ENCODE data around the gene SPEM2. TPM values are rescaled to one million over a fixed set of nuclear protein-coding genes. Genes with fewer than 3 reads are reported as not detected.

Gene SPEM2
- total RNA-seq, 3 donors from 2014 or later: not detected

GRCh38 chr17:7391307-7391706, 34.1 kb upstream of the SPEM2 start:
- DNase-seq (no peak), ATAC-seq (no peak)
- intact Hi-C loops (cut with DNase I, micrococcal nuclease): no loop called here
- Histone ChIP-seq H3K4me3 (no peak overlapping the region), H3K36me3 (ENCODE audit: low read depth) (no peaks in the 10 kb centered on the region), H3K4me1 (ENCODE audit: low read depth) (peaks cover 8% of the 10 kb centered on the region), H3K9me3 (no peaks in the 10 kb centered on the region)
- TF ChIP-seq CTCF (IDR thresholded peaks at IDR 0.05): no peak

GRCh38 chr17:7392696-7393612, 32.5 kb upstream of the SPEM2 start:
- peaks cover 8% of the 10 kb centered on the region for H3K4me1 ChIP-seq (ENCODE audit: low read depth)
- TF ChIP-seq CTCF (IDR thresholded peaks at IDR 0.05): no peak
- intact Hi-C loops (cut with DNase I, micrococcal nuclease): no loop called here
- no peaks in the 10 kb centered on the region for H3K36me3 ChIP-seq (ENCODE audit: low read depth)
- no peak for ATAC-seq
- no peak overlapping the region for H3K4me3 ChIP-seq
- peak in 1 of 3 donors; percentile 40 for DNase-seq
- H3K9me3 ChIP-seq: no peaks in the 10 kb centered on the region

- no peak for TF ChIP-seq CTCF (IDR thresholded peaks at IDR 0.05)
- peak overlapping the region; percentile 29 for H3K4me3 ChIP-seq
- intact Hi-C loops (cut with DNase I, micrococcal nuclease): no loop called here
- peak; percentile 44 for ATAC-seq
- H3K4me1 ChIP-seq (ENCODE audit: low read depth): peaks cover 8% of the 10 kb centered on the region
- DNase-seq: peak in 2 of 3 donors; percentile 62 to 72
- no peaks in the 10 kb centered on the region for H3K9me3 ChIP-seq
- no peaks in the 10 kb centered on the region for H3K36me3 ChIP-seq (ENCODE audit: low read depth)
Observed at GRCh38 chr17:7393613-7394451, 31.6 kb upstream of the SPEM2 start.

- ATAC-seq (peak; percentile 96), DNase-seq (peak; percentile 90 to 93 (median 93))
- TF ChIP-seq CTCF (IDR thresholded peaks at IDR 0.05): no peak
- intact Hi-C loops (cut with DNase I, micrococcal nuclease): no loop called here
- Histone ChIP-seq H3K4me3 (peak within 1 kb of the TSS; percentile 29), H3K36me3 (ENCODE audit: low read depth) (no peaks in the 10 kb centered on the region), H3K9me3 (no peaks in the 10 kb centered on the region), H3K4me1 (ENCODE audit: low read depth) (peaks cover 8% of the 10 kb centered on the region)
Observed at GRCh38 chr17:7394452-7395191, 30.8 kb upstream of the SPEM2 start, which contains the start of gene PLSCR3. Gene PLSCR3, minus strand, starts transcription at chr17:7394525. Its CDS starts 415 bp downstream, at chr17:7394110.

- no peaks in the 10 kb centered on the region for H3K9me3 ChIP-seq
- H3K4me1 ChIP-seq (ENCODE audit: low read depth): peaks cover 8% of the 10 kb centered on the region
- no peak overlapping the region for H3K4me3 ChIP-seq
- no peak for TF ChIP-seq CTCF (IDR thresholded peaks at IDR 0.05)
- no peak for DNase-seq
- intact Hi-C loops (cut with DNase I, micrococcal nuclease): no loop called here
- no peaks in the 10 kb centered on the region for H3K36me3 ChIP-seq (ENCODE audit: low read depth)
- ATAC-seq: no peak
Observed at GRCh38 chr17:7396147-7396546, 29.3 kb upstream of the SPEM2 start.
